GM21786 (cell line): ENCODE results near the gene EPG5.
"Not testable (repeated sequence)": the region's sequence is repeated elsewhere in the genome, so short reads cannot be mapped to it uniquely, and the experiment has no call there.

Source experiments
- ATAC-seq: cut with Tn5 transposase; IDR thresholded peaks from one replicate; pipeline ENCODE4 v1.9.1; 2021; ENCODE audit not compliant: unreplicated experiment

Gene EPG5

GRCh38 chr18:45817543-45817942 is 149.6 kb downstream of the EPG5 start:
- ATAC-seq = no peak

- not testable (repeated sequence) for ATAC-seq
These were observed 152.4 kb downstream of the EPG5 start for GRCh38 chr18:45814733-45815132.

- ATAC-seq = not testable (repeated sequence)
These were observed 160.0 kb downstream of the EPG5 start for GRCh38 chr18:45807144-45807543.

GRCh38 chr18:45806226-45806625 is 160.9 kb downstream of the EPG5 start:
- ATAC-seq = no peak

- ATAC-seq = no peak
These were observed 161.6 kb downstream of the EPG5 start for GRCh38 chr18:45805551-45805950.

- no peak for ATAC-seq
These were observed 164.2 kb downstream of the EPG5 start for GRCh38 chr18:45802814-45803492.

- ATAC-seq = no peak
These were observed 165.6 kb downstream of the EPG5 start for GRCh38 chr18:45801416-45802004.
